Large intestine (tissue), 3 donors: Measurements from ENCODE around the gene UST. TPM values are rescaled to one million over a fixed set of nuclear protein-coding genes. Genes with fewer than 3 reads are reported as not detected.

ENCODE experiments used
- DNase-seq, 2 donors: peaks; one replicate each; pipeline versions ENCODE4 v3.0.0 to v3.0.0-alpha.2; 2013
- H3K27ac ChIP-seq: one replicate; pipeline ENCODE4 v1.5.1; 2013; ENCODE audit warnings: low read length
- H3K27me3 ChIP-seq: 2 replicates; pipeline ENCODE4 v1.6.1; 2013; ENCODE audit warnings: low read length; ENCODE audit not compliant: control insufficient read depth, insufficient read depth
- H3K36me3 ChIP-seq: 2 replicates; pipeline ENCODE4 v1.6.1; 2013; ENCODE audit warnings: low read length; ENCODE audit not compliant: control insufficient read depth, insufficient read depth
- H3K4me1 ChIP-seq: one replicate; pipeline ENCODE4 v1.6.1; 2013; ENCODE audit warnings: low read length; ENCODE audit not compliant: control insufficient read depth, insufficient read depth
- H3K4me3 ChIP-seq: one replicate; pipeline ENCODE4 v1.5.1; 2013; ENCODE audit warnings: low read length
- H3K9me3 ChIP-seq: one replicate; pipeline ENCODE4 v1.6.1; 2013; ENCODE audit warnings: mild to moderate bottlenecking, low read depth, low read length, moderate library complexity; ENCODE audit not compliant: control insufficient read depth
- WGBS: methylation state at CpG from one replicate; pipeline ENCODE4 v1.1.5; 2013; ENCODE audit warnings: low lambda C conversion rate; ENCODE audit not compliant: insufficient coverage; 5-methylcytosine and 5-hydroxymethylcytosine counted together
- polyA plus RNA-seq: library from polyadenylated mRNA; unstranded; fragments of 120-200 nt; gene quantifications from one replicate; pipeline ENCODE4 v1.2.1, GENCODE V29; 2013

Gene UST
- polyA plus RNA-seq, 1 donor = 2.9 TPM

DNA sequence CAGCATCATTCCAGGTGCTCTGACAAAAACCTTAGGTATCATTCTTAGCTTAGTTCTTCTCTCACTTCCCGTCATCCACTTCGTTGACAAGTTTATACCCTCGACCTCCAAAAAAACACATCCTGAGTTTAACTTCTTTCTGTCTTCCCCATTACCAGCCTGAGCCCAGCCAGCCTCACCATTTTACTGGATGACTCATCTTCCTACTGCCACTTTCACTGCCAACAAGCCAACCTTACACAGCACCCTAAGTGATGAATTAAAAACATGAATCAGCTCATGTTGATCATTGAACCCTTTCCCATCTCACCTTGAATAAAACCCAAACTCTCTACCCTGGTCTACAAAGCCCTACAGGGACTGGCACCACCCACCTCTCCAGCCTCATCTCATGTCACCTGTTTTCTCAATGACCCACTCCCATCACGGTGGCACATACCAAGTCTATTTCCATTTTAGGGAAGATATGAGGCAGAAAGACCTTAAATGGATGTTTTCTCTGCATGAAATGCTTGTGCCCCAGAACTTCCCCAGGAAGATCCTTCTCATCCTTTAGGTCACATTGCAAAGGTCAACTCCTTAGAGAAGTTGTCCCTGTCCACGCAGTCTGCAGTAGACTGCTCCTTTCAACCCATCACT lies 9.9 kb upstream of the UST start:
- Histone ChIP-seq H3K4me1 (no peaks in the 10 kb centered on the region), H3K9me3 (no peaks in the 10 kb centered on the region), H3K4me3 (no peak overlapping the region), H3K27me3 (no peaks in the 10 kb centered on the region), H3K36me3 (no peaks in the 10 kb centered on the region), H3K27ac (no peak overlapping the region)
- DNase-seq = no peak
- 100% methylated on average over 4 of the region's 5 CpGs for WGBS

DNA sequence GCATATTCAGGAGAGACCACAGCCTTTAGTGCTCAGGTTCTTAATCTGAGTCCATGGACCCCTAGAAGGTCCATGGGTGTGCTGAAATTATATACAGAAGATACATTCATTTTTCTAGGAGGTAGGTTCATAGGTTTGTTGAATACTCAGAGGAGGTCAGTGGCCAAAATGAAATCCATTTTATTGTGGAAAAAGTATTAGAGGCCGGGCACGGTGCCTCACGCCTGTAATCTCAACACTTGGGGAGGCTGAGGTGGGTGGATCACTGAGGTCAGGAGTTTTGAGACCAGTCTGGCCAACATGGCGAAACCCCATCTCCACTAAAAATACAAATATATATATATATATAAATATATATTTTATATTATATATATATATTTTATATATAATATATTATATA lies 9.0 kb upstream of the UST start:
- Histone ChIP-seq H3K4me3 (no peak overlapping the region), H3K4me1 (no peaks in the 10 kb centered on the region), H3K9me3 (no peaks in the 10 kb centered on the region), H3K36me3 (no peaks in the 10 kb centered on the region), H3K27me3 (no peaks in the 10 kb centered on the region), H3K27ac (no peak overlapping the region)
- no CpG with 5 or more reads among the region's 4 CpGs for WGBS
- DNase-seq = no peak

DNA sequence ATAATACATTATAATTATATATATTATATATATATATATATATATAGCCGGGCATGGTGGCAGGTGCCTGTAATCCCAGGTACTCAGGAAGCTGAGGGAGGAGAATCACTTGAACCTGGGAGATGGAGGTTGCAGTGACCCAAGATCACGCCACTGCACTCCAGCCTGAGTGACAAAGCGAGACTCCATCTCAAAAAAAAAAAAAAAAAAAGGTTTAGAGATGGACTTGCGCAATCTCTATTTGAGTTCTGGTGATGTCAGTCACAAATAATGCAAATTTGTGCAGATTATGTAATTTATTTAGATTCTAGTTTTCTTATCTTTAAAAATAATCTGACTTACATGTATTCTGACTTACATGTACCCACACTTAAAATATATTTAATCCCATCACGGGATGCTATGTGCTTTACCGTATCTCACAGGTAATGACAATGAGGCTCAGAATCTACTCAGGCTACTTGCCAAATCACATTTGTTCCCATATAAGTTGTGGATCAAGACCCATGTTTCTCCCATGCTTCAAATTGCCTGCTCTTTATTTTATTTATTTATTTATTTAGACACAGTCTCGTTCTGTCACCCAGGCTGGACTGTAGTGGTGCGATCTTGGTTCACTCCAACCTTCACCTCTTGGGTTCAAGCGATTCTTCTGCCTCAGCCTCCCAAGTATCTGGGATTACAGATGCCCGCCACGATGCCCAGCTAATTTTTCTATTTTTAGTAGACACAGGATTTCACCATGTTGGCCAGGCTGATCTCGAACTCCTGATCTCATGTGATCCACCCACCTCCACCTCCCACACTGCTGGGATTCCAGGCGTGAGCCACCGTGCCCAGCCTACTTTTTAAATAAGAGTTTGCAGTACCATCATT lies 7.6 kb upstream of the UST start:
- Histone ChIP-seq H3K36me3 (no peaks in the 10 kb centered on the region), H3K4me3 (no peak overlapping the region), H3K4me1 (no peaks in the 10 kb centered on the region), H3K27ac (no peak overlapping the region), H3K9me3 (no peaks in the 10 kb centered on the region), H3K27me3 (peaks cover 6% of the 10 kb centered on the region)
- 100% methylated on average over 3 of the region's 14 CpGs for WGBS
- DNase-seq = no peak

DNA sequence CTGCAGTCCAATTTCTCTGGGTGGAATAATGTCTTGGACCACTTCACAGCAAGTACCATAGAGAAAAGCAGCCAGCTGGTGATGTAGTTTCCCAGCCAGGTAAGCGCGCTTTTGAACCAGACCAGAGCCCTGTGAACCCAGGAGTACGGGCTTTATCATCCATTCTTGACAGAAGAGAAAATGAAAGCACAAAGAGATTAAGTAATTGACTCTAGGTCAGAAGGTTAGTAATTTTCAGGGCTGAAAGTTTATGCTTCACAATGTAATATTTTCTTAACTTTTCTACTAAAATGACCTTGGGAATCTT lies 7.1 kb upstream of the UST start:
- H3K4me1 ChIP-seq = no peaks in the 10 kb centered on the region
- no peaks in the 10 kb centered on the region for H3K36me3 ChIP-seq
- H3K4me3 ChIP-seq = no peak overlapping the region
- no CpG with 5 or more reads among the region's 3 CpGs for WGBS
- H3K9me3 ChIP-seq = no peaks in the 10 kb centered on the region
- H3K27me3 ChIP-seq = peaks cover 8% of the 10 kb centered on the region
- no peak for DNase-seq
- no peak overlapping the region for H3K27ac ChIP-seq

DNA sequence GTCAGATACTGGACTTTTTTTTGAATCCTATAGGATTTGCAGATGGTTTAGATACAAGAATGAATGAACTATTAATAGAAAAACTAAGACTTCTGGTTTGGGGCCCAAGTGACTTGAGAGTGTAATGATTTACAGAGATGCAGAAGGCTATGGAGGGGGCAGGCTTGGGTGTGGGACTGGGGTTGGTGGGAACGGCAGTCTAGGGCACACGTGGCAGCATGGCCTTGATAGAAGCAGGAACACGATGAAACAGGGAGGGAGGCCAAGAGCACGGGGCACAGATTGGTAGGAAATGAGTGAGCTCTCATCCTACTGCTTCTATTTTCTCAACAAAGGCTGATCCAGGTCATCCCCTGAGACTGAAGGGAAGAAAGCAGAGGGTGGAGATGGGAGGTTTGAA lies 3.4 kb upstream of the UST start:
- Histone ChIP-seq H3K9me3 (no peaks in the 10 kb centered on the region), H3K27me3 (peaks cover 39% of the 10 kb centered on the region), H3K27ac (no peak overlapping the region), H3K4me3 (no peak overlapping the region), H3K36me3 (no peaks in the 10 kb centered on the region), H3K4me1 (no peaks in the 10 kb centered on the region)
- no CpG with 5 or more reads among the region's 4 CpGs for WGBS
- no peak for DNase-seq

DNA sequence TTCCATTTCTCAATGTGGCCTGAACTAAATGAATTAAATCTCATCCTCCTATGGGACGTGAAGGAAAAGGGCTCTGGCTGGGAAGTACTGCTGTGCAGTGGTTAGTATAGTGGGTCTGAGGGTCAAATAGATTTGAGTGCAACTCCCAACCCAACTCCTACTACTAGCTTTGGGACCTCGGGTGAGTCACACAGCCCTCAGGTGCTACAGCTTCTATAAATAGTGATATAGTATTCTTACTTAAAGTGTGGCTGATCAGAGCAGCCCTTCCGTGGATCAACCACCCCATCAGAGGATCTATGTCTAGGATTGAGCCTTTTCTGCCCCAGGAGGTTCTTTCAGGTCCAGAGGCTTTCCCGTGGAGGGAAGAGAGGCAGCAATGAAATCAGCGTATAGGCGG lies 904 bp upstream of the UST start:
- peak overlapping the region; percentile 48 for H3K4me3 ChIP-seq

DNA sequence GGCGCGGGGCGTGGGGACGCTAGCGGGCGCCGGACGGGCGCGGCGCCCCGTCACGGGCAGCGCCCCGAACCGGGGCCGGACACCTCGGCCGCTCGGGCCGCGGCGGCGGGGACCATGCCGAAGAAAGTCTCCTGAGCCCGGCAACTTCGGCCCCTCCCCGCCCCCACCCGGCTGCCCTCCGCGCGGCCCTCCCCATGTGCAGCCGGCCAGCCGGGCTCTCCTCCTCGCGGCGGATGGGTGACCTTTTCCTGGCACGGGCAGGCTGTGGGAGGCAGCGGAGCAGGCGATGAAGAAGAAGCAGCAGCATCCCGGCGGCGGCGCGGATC lies 278 bp downstream of the UST start:
- WGBS = no CpG with 5 or more reads among the region's 45 CpGs
- H3K27ac ChIP-seq = peak overlapping the region; percentile 52
- H3K4me1 ChIP-seq = no peaks in the 10 kb centered on the region
- DNase-seq = no peak
- peak overlapping the region; percentile 55 for H3K4me3 ChIP-seq
- H3K36me3 ChIP-seq = no peaks in the 10 kb centered on the region
- peaks cover 57% of the 10 kb centered on the region for H3K27me3 ChIP-seq
- no peaks in the 10 kb centered on the region for H3K9me3 ChIP-seq

More for the DNA sequence above, 904 bp upstream of the UST start:
- Histone ChIP-seq H3K27ac (no peak overlapping the region), H3K4me1 (no peaks in the 10 kb centered on the region), H3K36me3 (no peaks in the 10 kb centered on the region), H3K27me3 (peaks cover 56% of the 10 kb centered on the region), H3K9me3 (no peaks in the 10 kb centered on the region)
- no peak for DNase-seq
- WGBS = no CpG with 5 or more reads among the region's 6 CpGs

DNA sequence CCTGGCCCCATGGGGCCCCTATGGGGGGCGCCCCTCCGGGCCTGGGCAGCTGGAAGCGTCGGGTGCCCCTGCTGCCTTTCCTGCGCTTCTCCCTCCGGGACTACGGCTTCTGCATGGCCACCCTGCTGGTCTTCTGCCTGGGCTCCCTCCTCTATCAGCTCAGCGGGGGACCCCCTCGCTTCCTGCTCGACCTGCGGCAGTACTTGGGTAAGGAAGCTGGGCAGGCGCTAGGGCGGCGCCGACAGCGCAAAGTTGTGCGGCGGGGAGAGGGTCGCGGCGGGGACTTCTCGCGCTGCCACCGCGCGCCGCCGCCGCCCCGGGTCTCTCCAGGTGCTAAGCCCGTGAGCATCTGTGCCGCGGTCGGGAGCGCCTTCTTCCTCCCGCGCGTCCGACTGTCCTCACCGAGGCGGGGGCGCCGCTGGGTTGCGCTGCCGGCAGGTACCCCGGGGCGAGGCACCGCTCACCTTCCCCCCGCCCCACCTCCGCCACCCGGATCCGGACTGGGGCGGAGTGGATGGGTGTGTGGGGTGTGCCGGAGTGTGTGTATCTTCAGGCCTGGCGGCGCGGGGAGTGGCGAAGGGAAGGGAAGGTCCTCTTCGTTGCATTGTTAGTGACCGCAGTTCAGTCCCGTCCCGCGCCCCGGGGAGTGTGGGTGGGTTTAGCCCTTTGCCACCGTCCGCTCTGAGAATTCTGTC lies 788 bp downstream of the UST start:
- no peaks in the 10 kb centered on the region for H3K36me3 ChIP-seq
- H3K27me3 ChIP-seq = peaks cover 57% of the 10 kb centered on the region
- WGBS = no CpG with 5 or more reads among the region's 66 CpGs

DNA sequence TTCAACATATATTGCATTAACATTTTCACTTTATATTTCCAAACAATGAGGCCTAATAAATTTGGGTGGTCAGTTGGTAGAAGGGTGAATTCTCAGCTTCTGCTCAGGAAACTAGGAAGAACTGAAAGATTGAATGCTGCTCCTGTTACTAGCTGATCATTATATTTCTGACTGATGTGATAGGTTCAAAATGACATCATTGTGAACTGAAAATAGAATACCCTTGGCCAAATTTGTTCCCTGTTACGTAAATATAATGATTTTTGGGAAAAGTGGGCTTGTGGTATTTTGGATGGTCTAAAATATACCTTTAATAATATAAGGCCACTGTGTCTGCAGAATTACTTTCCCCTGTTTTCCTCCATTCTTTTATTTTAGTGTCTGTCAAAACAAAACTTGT lies 2.8 kb downstream of the UST start:
- Histone ChIP-seq H3K9me3 (no peaks in the 10 kb centered on the region), H3K27ac (no peak overlapping the region), H3K4me3 (no peak overlapping the region), H3K36me3 (no peaks in the 10 kb centered on the region), H3K27me3 (peaks cover 49% of the 10 kb centered on the region), H3K4me1 (no peaks in the 10 kb centered on the region)
- WGBS = 100% methylated on average over 1 of the region's 1 CpG
- DNase-seq = no peak

More for the DNA sequence above, 788 bp downstream of the UST start:
- Histone ChIP-seq H3K4me3 (peak overlapping the region; percentile 55), H3K9me3 (no peaks in the 10 kb centered on the region), H3K27ac (peak overlapping the region; percentile 52), H3K4me1 (no peaks in the 10 kb centered on the region)
- DNase-seq = peak in 1 of 2 donors; percentile 58

DNA sequence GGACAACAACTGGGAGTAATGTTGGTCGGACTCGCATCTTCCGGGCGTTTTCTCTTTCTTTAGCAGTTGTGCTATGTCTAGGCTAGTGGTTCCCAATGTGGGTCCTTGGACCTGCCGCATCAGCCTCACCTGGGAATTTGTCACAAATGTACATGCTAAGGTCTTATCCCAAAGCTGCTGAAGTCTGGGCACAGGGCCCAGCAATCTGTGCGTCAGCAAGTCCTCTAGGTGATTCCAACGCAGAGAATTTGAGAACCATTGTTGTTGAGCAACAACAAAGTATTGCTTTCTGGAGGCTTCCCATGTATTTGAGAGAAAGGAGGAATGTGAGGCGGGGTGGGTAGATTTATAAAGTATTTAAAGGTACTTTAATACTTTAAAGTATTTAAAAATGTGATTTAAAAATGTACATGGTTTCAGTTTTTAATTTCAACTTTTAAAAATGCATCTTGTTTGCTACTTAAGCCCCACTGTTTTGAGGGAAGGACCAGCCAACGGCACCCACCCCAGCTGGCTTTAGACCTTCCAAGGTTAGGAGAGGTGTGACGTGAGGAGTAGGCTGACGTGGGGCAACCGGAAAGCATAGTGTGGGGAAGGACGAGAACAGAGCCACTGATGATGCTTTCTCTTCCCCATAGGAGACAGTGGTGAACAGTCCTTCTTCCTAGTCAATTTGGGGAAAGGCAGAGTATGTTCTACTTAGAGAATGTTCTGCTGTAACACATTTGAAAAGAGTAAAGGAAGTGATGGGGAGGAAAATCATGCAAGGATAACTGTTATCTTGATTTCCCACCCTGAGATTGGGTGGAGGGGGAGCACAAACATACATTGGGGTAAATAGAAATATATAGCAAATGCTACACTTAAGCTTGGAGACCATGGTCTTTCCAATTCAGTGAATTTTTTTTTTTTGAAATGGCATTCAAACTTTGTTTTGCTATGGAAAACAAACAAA lies 4.3 kb downstream of the UST start:
- H3K4me3 ChIP-seq = no peak overlapping the region
- no peak for DNase-seq
- no peaks in the 10 kb centered on the region for H3K36me3 ChIP-seq
- H3K27me3 ChIP-seq = peaks cover 38% of the 10 kb centered on the region
- H3K27ac ChIP-seq = no peak overlapping the region
- 80% methylated on average over 1 of the region's 13 CpGs for WGBS
- no peaks in the 10 kb centered on the region for H3K9me3 ChIP-seq
- no peaks in the 10 kb centered on the region for H3K4me1 ChIP-seq
